Sigmoid colon (tissue), 4 donors: ENCODE results near the gene KCP.

ENCODE experiments used
- CTCF ChIP-seq, 4 experiments: fragments of 450-650 bp in 3 of 4; fragments of 200-600 bp in 1 of 4; IDR thresholded peaks; one replicate each; pipeline ENCODE4 v1.5.1; 2016 to 2019; ENCODE audit warnings: antibody characterized with exemption in 4 of 4, mild to moderate bottlenecking in 3 of 4, moderate library complexity in 2 of 4
- POLR2A ChIP-seq, 2 donors: fragments of 450-650 bp; IDR thresholded peaks; one replicate each; pipeline ENCODE4 v1.6.1; 2016; ENCODE audit warnings: antibody characterized with exemption in 2 of 2, mild to moderate bottlenecking in 2 of 2, moderate library complexity in 2 of 2
- POLR2AphosphoS5 ChIP-seq, 4 donors: sonication (generic); formaldehyde crosslinking; IDR thresholded peaks; one replicate each; pipeline ENCODE4 v1.6.1; 2017; ENCODE audit warnings: antibody characterized with exemption in 4 of 4

DNA sequence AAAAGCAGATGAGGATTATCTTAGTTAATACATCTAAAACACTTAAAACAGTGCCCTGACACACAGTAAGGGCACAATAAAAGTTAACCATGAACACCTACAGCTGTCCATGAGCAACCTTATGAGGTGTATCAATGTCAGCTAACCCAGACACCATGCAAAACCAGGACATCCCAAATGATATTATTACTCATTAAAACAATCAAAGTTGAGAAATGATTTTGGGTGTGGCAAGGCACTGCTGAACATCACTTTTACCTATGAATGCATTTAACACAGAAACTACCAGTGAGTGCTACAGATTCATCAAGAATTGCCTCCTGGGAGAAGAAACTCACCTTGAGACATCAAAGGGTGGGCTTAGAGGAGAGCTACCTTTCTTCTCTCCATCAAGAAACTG lies 45.5 kb upstream of the KCP start:
- TF ChIP-seq CTCF (IDR thresholded peaks at IDR 0.05) (no peak), POLR2AphosphoS5 (IDR thresholded peaks at IDR 0.05) (no peak), POLR2A (IDR thresholded peaks at IDR 0.05) (no peak)
